Astrocyte (in vitro differentiated cells and primary cell): Measurements from ENCODE around the gene BCL7A.

Experiments used
- CTCF ChIP-seq: IDR thresholded peaks from 2 replicates; pipeline ENCODE4 v1.5.1; 2011; ENCODE audit warnings: low read depth, mild to moderate bottlenecking, inconsistent platforms, low read length, moderate library complexity; ENCODE audit not compliant: insufficient read depth
- EZH2 ChIP-seq: IDR thresholded peaks from 2 replicates; pipeline ENCODE4 v1.6.1; 2012; ENCODE audit warnings: mild to moderate bottlenecking, low read length, inconsistent platforms; ENCODE audit not compliant: insufficient read depth

GRCh38 chr12:122081697-122082221, 60.1 kb downstream of the BCL7A start:
- no peak for TF ChIP-seq CTCF
- TF ChIP-seq EZH2, result no peak
